Muscle of arm (tissue), 12 donors: Measurements from ENCODE around the gene LSAMP. TPM values are rescaled to one million over a fixed set of nuclear protein-coding genes. Genes with fewer than 3 reads are reported as not detected.

Experiments
- DNase-seq: peaks from one replicate; pipeline ENCODE4 v3.0.0-alpha.2; 2013
- polyA plus RNA-seq, 12 donors: library from polyadenylated mRNA; unstranded; fragments of 120-200 nt; gene quantifications; one replicate each; pipeline ENCODE4 v1.2.1, GENCODE V29; 2013; ENCODE audit not compliant: insufficient read length in 12 of 12

Gene LSAMP
- polyA plus RNA-seq, 12 donors = 4.1 to 21.6 (median 7.8) TPM; not detected in 1

DNA sequence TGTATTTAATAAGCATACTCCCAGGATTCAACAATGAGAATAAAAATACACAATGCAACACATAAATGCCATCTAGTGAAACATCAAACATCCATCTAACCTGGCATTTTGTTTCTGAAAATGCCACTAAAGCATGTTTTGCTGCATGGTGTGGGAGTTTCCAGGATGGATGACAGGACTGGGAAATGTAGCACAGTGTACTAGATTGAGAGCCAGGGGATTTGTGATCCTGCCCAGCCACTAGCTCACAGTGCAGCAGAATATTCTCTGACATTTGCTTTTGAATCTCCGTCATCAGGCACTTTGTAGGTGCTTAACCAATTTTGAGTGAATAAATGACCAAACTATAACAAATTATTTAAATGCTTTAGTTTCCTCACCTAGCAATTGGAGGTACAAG, 417.1 kb downstream of the LSAMP start:
- no peak for DNase-seq

DNA sequence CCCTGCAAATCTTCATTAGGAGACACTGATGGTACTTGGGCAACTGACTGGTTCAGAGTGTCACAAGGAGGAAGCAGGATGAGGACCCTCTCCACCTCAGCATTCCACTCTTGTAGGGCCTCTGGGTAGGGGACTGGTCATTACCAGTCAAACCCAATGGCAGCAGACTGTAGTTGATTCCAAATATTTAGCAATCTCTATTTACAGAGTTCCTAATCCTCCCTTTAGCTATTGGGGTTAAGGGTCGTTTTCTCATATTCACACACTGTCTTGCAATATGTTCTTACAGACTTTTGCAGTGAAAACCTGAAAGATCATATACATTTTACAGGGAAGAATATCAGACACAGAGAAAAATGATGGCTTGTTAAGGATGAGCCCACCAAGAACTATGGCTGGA, 424.3 kb downstream of the LSAMP start:
- no peak for DNase-seq

DNA sequence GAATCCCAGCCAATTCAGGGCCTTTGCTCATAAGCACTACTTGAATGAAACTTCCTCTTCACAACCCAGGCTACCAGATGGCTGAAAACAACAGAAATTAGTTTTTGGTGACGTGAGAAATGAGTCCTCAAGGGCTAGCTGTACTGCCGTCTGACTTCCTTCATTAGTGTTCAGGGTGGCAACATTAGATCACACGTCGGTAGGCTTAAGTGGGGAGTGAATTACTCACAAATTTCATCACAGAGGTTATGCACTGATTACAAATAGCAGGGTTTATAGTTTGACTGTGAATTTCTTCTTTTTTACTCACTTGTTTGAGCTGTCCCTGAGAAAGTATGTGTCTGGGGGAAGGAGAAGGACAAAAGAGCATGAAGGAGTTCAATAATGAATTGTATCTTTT, 424.8 kb downstream of the LSAMP start:
- no peak for DNase-seq

DNA sequence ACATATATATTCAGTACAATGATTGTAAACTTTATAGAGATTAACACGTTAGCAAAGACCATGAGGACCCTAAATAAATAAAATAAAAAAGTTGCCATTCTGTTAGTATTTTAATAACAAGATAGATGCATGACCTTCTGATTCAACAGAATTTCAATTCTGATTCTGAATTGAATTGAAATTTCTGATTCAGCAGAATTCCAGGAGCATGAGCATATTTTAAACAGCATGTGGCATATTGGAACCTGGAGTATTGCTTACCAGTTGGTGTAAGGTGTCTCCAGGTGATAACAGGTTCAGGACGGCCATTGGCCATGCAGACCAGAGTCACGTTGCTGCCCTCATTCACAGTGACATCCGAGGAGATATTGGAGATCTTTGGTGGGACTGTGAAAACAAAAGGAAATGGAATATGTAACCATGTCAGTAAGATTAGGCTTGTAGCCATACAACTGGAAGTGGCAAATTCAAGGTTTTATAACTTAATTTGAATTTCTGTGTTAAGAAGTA, 426.0 kb downstream of the LSAMP start:
- DNase-seq = no peak

DNA sequence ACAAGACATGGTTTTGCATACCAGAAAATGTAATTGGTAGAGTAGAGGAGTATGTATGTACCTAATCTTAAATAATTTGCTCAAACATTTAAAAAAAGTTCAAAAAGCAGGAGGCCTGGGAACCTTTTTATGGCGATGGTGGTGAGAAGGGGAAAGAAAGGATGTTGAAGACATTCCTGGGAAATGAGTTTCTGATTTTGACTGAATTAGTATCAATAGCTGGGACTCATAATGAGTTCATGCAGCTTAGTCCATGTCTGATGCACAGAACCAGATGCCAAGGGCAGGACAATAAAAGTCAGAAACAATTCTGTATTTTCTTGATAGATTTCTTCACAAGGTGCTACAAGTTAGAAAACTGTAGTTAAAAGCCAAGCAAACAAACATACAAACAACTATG, 426.6 kb downstream of the LSAMP start:
- DNase-seq = no peak

DNA sequence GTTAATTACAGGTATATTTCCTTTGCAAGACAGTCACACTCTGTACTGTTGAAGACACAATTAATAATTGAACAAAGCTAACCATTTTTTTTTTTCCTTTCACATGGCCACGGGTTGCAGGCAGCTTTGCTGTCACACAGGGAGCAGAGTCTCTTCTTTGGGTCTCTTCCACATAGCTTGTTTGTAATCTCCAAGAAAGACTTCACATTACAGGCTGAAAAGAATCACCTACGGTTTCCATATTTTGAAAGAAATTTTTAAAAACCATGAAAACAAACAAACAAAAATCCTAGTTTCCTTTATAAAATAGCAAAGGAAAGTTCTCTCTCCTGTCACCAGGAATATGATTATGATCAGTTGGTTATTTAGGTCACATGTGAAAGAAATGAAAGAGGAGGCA, 429.4 kb downstream of the LSAMP start:
- no peak for DNase-seq

DNA sequence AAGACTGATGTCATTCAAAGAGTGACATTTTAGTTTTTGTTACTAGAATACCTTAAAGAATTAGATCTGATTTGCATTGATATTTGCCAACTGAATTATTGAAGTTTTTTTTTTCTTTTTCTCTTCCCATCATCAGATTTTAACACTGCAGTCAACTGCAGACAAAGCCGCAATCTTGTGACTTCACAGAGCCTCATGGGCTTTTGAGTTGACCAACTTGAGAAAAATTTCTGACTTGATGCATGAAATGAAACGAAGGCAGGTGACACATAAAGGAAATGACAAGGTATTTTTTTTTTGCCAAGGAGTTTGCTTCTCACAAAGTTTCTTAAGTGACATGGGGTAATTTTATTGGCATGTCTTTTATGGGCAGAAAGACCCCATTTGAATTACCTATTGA, 438.3 kb downstream of the LSAMP start:
- DNase-seq = no peak

DNA sequence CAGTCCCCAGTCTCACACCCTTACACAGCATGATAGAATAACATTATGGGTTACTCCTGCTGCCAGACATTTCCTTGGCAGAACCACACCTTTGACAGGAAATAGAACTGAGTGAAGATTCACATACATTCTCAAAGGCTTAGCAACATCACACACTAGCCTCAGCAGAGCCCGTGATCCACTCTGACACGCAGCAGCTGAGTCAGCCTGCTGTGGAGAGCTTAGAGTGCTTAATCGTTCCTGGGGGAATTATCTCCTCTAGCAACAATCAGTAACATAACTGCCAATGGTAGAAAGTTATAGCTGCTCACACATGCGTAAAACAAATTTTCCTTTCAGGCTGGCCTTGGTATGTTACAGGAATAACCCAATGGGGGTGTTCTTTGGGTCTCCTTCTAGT, 439.9 kb downstream of the LSAMP start:
- DNase-seq = peak; percentile 40

DNA sequence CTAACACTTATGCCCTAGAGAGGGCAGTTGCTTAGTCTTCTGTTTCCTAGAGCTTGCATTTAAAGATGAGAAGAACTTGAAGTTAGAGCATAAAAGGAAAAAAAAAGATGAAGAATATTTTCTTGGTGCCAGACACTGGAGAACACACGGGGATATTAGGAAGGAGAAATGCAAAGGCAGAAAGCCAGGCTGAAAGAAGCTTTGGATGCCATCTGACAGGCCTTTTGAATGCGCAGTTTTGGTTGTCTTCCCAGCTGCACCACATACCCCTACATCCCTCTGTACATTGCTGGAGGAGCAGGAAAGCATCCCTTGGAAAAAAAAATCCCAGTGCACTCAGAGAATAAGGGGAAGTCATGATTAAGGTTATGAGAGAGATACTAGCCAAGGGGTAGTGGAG, 443.1 kb downstream of the LSAMP start:
- no peak for DNase-seq

DNA sequence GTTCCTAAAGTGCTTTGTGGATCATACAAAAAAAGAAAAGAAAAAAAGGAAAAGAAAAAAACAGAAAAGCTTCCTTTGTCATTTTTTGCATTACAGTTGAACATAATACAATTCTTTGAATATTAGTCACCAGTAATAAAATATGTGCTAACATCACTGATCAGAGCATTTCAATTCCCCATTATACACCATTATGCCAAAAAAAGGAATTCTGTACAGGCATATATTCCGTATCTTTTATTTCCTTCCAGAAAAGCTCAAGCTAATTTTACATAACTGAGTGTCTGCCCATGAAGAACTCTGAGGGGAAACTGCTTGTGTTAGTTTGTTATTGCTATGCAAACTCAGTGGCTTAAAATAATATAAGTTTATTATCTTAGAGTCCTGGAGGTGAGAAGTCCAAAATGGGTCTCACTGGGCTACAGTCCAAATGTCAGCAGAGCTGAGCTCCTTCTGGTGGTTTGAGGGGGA, 444.1 kb downstream of the LSAMP start:
- peak; percentile 14 for DNase-seq

DNA sequence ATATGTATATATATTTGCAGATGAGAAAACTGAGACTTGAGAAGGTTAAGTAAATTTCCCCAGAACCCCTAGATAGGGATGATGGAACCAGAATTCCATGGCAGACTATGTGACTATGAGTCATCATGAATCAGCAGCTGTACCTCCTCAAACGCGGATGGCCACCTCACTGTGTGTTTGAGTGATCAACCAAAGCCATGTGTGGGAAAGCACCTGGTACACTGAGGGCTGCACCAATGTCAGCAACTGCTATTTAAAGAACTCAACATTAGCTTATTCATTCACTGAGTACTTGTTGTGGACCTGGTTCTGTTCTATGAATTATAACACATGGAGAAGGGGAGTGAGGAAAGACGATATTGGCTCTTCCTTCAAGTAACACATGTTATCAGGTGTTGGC, 445.0 kb downstream of the LSAMP start:
- no peak for DNase-seq

DNA sequence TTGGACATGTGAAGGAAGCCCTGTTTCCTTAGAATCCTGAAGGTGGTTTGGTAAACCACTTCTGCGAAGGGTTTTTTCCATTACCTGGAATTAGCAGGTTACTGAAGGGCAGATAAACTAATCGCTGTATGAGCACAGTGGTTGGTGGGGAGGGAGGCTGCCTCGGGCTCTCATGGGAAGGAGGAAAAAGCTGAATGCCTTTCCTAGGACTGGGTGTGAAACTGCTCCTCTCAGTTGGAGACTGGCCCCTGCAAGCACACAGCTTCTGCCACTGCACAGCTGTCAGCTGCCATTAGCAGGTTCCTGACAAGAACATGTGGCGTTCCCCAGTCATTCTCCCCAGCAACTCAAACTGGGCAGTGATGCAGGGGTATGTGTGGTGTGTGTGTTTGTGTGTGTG, 445.7 kb downstream of the LSAMP start:
- DNase-seq = no peak

DNA sequence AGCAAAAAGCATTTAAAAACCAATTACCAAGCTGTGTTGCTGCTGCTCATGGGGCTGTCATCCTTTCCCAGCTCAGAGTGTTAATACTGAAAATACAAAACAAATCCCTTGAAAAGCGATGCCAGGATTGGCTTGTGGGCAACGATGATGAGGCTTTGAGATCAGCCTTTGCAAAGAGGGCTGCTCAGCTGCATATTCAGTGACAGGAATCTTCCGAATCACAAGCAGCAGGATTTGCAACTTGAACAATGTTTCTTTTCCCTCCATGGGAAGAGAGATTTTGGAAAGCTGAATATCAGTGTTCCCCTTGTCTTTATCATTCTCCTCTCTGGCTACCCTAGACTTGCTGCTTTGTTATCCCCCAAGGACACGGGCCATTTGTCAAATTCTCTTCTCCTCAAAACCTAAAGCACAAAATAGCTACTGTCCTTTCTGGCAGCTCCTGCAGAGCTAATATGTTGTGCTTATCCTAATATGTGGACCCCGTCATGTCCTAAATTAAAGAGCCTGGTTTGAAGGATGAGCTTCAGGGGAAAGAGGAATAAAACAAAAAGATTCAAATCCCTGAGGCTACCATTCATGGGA, 446.2 kb downstream of the LSAMP start:
- no peak for DNase-seq

DNA sequence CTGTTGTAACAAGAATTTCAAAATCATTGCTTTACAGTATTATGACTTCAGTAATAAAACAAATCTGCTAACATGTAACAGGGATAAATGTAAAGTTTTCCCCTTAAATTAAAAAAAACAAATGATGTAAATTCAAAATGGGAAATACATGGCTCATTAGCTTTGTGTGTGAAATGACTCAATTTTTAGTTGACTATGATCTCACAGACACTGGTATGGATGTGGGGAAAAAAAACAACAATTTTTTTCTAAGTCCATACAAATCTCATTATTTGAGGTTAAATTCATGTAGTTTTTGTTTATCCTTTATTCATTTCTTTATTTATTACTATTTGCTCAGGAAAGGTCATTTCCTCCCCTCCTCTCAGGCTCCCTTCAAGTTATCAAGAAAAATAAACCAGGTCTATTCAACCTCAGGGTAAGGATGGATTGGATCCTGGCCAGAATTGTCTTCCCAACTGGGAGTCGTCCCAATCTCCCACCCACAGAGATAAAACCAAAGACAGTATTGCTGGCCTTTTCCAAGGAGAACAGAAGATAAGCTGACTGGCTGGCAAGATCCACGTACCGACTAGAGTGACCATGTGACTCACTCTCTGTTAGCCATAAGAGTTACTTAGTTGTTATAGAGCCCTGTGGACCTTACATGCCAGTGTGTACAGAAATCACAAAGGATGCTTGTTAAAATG, 448.7 kb downstream of the LSAMP start:
- no peak for DNase-seq

DNA sequence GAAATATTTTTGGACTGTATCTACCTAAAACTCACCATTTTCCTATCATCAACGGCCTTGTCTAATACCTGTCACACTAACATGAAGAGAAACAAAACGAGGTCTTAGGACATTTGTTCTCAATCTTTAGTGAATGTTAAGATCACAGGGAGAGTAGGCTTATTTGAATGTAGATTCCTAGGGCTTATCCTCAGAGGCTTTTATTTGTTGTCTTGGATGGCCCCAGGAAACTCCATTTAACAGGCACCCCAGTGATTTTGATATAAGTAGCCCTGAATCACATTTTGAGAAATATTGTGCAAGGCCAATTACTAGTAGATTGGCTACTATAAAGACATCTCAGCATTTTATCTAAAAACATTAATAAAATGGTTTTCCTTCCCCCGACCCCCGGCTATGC, 454.6 kb downstream of the LSAMP start:
- no peak for DNase-seq

DNA sequence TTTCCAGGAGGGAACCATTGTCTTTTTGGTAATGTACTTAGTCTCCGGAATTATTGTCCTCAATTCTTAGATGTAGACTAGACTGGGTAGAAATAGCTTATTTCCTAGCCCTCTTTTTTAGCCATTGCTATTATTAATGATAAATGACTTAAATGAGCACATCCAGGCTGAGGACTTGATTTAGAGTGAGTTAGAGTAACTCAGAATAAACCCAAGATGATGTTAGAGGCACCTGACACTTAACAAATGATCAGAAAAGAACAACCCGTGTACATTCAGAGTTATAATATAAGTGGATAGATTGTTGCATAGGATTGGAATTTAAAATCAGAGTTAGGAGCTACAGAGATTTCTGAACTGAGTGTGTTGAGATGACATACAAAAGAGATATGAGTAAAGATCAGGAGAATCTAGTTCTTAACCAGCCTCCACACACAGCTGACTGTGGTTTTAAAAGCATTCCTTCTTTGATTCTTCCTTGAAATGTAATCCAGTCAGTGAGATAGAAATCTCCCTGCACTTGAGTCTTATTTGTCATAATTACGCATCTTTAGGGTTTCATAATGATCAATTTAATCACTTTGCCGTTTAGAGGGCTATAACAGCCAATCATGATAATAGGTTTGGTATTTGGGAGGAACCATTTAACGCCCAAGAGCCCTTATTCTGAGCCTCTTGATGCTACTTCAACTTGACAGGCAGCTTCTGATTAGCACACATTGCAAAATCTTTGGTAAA, 455.4 kb downstream of the LSAMP start:
- DNase-seq = no peak

DNA sequence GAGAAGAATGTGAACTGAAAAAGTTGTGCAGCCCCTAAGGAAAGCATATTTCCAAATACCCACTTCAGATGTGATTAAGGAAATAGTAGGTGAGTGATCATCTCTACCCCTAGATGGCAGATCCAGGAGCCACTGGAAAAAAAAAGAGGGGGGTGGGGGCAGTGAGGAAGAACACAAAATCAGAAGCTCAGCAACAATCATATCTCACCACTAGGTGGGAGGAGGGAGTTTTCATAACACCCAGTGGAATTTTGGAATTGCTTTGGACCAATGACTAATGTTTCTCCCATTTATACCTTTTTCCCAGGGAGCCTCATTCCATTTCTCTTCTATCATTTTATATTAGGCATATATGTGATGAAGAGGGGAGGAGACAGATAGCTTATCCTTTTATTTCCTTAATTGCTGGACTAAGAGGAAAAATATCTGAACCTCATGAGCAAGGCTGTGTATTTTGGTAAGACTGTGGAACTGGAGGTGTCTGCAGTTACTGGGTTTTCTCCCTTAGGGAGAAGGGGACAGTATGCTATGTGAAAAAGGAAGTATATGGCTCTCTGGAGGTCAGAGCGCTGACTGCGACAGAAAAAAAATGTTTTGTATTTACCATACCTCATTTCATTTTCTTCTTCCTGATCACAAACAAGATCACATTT, 458.6 kb downstream of the LSAMP start:
- no peak for DNase-seq

DNA sequence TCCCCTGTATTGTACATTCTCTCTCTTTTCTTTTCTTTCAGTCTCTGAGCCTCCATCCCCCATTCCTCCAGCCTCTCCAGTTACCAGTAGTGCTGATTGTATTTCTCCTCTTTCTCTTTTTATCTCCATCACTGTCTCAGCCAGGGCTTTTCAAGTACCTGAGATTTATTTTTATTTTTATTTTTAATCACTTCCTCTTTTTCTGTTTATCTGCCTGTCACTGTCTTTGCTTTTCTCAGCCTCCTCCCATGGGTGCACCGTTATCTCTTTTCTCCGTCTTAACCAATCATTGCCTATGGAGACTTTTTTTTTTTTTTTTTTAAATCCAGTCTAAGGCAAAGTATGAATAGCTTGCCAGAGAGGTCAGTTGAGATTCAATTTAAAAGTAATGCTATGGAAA, 462.7 kb downstream of the LSAMP start:
- DNase-seq = no peak

DNA sequence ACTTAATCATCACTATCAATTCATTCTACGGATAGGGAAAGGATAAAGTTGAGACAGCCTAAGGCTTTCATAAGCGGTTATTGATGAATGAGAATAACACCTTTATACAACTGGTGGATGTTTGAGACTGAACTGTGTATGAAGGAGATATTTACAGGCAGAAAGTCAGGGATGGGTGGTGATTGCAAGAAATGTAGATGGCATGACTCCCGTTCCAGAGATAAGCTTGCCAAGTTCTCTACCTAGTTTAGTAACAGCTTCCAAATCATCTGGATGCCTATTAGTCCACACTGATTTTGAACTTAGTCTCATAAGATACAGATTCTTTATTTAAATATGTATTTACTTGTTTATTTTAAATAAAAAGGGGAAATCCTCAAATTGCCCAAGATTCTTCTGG, 463.2 kb downstream of the LSAMP start:
- DNase-seq = no peak

DNA sequence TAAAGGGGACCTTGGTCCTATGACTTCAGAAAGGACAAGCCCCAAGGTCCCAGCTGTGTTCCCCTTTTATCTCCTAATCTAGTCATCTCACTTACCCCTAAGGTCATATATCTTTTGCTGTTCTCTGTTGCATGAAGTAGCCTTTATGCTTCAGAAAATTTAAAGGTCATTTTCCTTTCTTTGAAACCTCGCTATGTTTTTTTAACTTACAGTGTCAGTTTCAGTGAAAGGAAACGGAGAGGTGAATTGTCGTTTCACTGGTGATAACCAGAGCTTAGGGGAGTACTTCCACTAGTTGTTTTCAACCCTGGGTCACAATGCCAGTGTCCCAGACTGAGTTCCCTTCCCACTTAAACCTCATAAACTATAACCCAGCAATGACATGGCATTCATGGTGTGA, 464.6 kb downstream of the LSAMP start:
- no peak for DNase-seq

DNA sequence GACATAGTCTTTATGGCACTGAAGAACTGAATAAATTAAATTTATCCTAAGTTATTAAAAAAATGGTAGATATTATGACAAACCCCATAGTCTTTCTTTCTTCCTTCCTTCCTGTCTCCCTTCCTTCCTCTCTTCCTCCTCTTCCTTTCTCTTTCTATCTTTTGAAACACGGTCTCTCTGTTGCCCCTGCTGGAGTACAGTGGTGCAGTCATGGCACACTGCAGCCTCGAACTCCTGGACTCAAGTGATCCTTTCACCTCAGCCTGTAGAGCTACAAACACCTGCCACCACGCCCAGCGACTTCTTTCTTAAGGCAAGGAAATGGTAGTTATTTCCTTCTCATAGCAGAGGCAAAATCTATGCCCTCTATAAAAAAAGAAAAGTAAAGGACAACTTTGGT, 467.4 kb downstream of the LSAMP start:
- DNase-seq = no peak

DNA sequence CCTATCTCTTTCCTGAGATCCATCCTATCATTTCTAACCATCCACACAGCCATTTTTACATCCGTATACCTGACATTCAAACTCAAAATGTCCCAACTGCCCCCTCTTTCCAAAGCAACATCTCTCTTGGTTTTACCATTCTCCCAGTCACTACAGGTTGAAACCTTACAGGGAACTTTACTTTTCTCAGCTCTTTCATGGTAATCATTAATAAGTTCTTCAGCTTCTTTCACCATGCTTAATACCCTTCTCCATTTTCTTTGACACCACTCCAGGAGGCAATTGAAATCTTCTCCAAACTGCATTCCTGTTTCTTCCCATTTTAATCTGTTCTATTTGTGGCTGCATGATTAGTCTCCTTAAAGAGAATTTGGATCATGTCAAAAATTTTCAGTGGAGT, 469.5 kb downstream of the LSAMP start:
- no peak for DNase-seq

DNA sequence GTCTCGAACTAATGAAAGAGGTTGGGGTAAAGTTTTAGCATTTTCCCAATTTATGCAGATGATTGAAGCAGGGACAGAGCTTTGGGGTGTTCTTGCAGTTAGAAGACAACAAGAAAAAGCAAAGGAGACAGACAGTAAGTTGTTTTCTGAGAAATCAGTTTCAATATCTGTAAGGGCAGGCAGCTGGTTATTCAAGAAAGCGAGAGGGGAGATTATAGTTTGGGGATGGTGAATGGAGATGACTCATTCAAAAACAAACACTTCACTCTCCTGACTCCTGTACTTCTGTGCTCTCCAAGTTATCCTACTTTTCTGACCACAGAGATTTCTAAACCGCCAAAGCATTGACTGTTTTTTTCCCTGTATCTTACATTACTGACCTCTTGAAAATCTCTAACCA, 469.9 kb downstream of the LSAMP start:
- DNase-seq = no peak
